SU-DHL-6 (cell line): ENCODE results near the gene RIPPLY3.
"Not testable (repeated sequence)": the region's sequence is repeated elsewhere in the genome, so short reads cannot be mapped to it uniquely, and the experiment has no call there.

Source experiments
- H2AFZ ChIP-seq: fragments of 200-600 bp; sonication (generic); 2 replicates; pipeline ENCODE4 v1.6.1; 2014; ENCODE audit warnings: low read depth, mild to moderate bottlenecking, moderate library complexity, mixed read lengths, antibody characterized with exemption, low read length; ENCODE audit not compliant: severe bottlenecking
- H3F3A ChIP-seq: fragments of 200-600 bp; shearing (Covaris generic); 2 replicates; pipeline ENCODE4 v1.6.0; 2016; ENCODE audit warnings: antibody characterized with exemption, mild to moderate bottlenecking; ENCODE audit not compliant: insufficient read depth
- H3K27ac ChIP-seq: fragments of 200-600 bp; sonication (generic); 2 replicates; pipeline ENCODE4 v1.5.1; 2016; ENCODE audit warnings: low read depth, mild to moderate bottlenecking, low read length, moderate library complexity, mixed read lengths
- H3K27me3 ChIP-seq: fragments of 200-600 bp; sonication (generic), shearing (Covaris generic); 2 replicates; pipeline ENCODE4 v1.6.0; 2014; ENCODE audit warnings: mild to moderate bottlenecking, low read length
- H3K36me3 ChIP-seq: fragments of 200-600 bp; sonication (generic); 2 replicates; pipeline ENCODE4 v1.6.1; 2014; ENCODE audit warnings: mild to moderate bottlenecking, low read length, mixed read lengths
- H3K4me2 ChIP-seq: fragments of 300-600, 200-600 bp; shearing (Covaris generic), sonication (generic); 2 replicates; pipeline ENCODE4 v1.6.0; 2014; ENCODE audit warnings: low read length, low read depth, mild to moderate bottlenecking; ENCODE audit not compliant: poor library complexity, severe bottlenecking
- H3K4me3 ChIP-seq: fragments of 200-600 bp; sonication (generic); 2 replicates; pipeline ENCODE4 v1.5.1; 2014; ENCODE audit warnings: antibody characterized with exemption, low read length, mild to moderate bottlenecking, mixed read lengths; ENCODE audit not compliant: insufficient read depth, poor library complexity, severe bottlenecking
- H3K79me2 ChIP-seq: fragments of 200-600 bp; sonication (generic); 2 replicates; pipeline ENCODE4 v1.6.1; 2014; ENCODE audit warnings: mild to moderate bottlenecking, low read length, moderate library complexity; ENCODE audit not compliant: insufficient read depth
- H3K9ac ChIP-seq: fragments of 200-600 bp; sonication (generic); 2 replicates; pipeline ENCODE4 v1.7.0; 2014; ENCODE audit warnings: mild to moderate bottlenecking, low read length
- H3K9me2 ChIP-seq: fragments of 200-600 bp; sonication (generic); replicated peaks from 2 replicates; pipeline ENCODE4 v1.6.1; 2014; ENCODE audit warnings: low read length; ENCODE audit not compliant: insufficient read depth
- H3K9me3 ChIP-seq: fragments of 200-600 bp; sonication (generic); 2 replicates; pipeline ENCODE4 v1.6.1; 2014; ENCODE audit warnings: low read length, mixed read lengths; ENCODE audit not compliant: insufficient read depth
- H4K20me1 ChIP-seq: fragments of 200-600 bp; sonication (generic); 2 replicates; pipeline ENCODE4 v1.6.1; 2014; ENCODE audit warnings: low read depth, mild to moderate bottlenecking, antibody characterized with exemption, low read length, moderate library complexity, mixed read lengths
- EZH2phosphoT487 ChIP-seq: fragments of 200-600 bp; sonication (generic), shearing (Covaris generic); conservative IDR thresholded peaks from 2 replicates; pipeline ENCODE4 v1.6.1; 2018; ENCODE audit warnings: mild to moderate bottlenecking, antibody characterized with exemption, low read length, moderate library complexity, mixed read lengths
- TF ChIP-seq, protein P1 (sequence below): fragments of 200-600 bp; sonication (generic); IDR thresholded peaks from one replicate; pipeline ENCODE4 v1.5.1; 2017; ENCODE audit warnings: antibody characterized with exemption, mild to moderate bottlenecking, low read length, moderate library complexity; ENCODE audit not compliant: insufficient read depth, poor library complexity, severe bottlenecking

Gene RIPPLY3

DNA sequence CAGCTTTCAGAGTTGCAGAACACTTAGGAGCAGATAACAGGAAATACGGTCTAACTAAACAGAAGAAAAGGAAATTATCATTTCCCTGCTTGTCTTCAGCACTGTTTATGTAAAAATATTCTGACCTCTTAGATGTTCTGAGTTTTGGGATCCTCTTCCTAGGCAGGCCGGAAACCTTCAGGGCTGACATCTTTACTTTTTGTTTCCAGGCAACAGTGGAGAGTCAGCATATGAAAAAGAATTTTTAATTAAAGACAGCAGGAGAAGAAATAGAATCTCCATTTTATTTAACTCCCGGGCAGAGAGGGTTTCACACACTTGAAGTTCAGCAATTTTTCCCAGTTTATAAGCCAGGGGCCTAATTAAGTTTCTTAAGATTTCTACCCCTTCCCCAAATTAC lies 5.1 kb upstream of the RIPPLY3 start:
- TF ChIP-seq EZH2phosphoT487: no peak
- TF ChIP-seq, protein P1, sequence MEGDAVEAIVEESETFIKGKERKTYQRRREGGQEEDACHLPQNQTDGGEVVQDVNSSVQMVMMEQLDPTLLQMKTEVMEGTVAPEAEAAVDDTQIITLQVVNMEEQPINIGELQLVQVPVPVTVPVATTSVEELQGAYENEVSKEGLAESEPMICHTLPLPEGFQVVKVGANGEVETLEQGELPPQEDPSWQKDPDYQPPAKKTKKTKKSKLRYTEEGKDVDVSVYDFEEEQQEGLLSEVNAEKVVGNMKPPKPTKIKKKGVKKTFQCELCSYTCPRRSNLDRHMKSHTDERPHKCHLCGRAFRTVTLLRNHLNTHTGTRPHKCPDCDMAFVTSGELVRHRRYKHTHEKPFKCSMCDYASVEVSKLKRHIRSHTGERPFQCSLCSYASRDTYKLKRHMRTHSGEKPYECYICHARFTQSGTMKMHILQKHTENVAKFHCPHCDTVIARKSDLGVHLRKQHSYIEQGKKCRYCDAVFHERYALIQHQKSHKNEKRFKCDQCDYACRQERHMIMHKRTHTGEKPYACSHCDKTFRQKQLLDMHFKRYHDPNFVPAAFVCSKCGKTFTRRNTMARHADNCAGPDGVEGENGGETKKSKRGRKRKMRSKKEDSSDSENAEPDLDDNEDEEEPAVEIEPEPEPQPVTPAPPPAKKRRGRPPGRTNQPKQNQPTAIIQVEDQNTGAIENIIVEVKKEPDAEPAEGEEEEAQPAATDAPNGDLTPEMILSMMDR: no peak
- Histone ChIP-seq H3F3A (no peaks in the 10 kb centered on the region), H3K27me3 (no peaks in the 10 kb centered on the region), H3K27ac (no peak overlapping the region), H3K9ac (no peak overlapping the region), H3K36me3 (no peaks in the 10 kb centered on the region), H3K4me2 (no peak overlapping the region), H2AFZ (no peak overlapping the region), H3K9me3 (no peaks in the 10 kb centered on the region), H3K9me2 (no peaks in the 10 kb centered on the region), H3K4me3 (no peak overlapping the region), H4K20me1 (no peaks in the 10 kb centered on the region), H3K79me2 (no peaks in the 10 kb centered on the region)

DNA sequence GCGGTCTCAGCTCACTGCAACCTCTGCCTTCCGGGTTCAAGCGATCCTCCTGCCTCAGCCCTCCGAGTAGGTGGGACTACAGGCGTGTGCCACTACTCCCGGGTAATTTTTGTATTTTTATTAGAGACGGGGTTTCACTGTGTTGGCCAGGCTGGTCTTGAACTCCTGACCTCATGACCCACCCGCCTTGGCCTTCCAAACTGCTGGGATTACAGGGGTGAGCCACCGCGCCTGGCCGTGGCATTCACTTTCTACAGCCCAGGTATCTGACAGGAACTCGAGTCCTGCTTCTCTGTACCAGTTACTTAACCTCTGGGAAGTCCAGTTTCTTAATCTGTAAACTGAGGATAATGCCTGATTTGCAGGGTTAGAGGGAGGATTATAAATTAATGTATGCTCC lies 3.7 kb upstream of the RIPPLY3 start:
- not testable (repeated sequence) for H3K79me2 ChIP-seq, H2AFZ ChIP-seq, H3K27me3 ChIP-seq, H3F3A ChIP-seq, H3K9ac ChIP-seq, H3K4me3 ChIP-seq, H3K9me3 ChIP-seq, H3K36me3 ChIP-seq, H4K20me1 ChIP-seq, H3K9me2 ChIP-seq, H3K27ac ChIP-seq, H3K4me2 ChIP-seq

DNA sequence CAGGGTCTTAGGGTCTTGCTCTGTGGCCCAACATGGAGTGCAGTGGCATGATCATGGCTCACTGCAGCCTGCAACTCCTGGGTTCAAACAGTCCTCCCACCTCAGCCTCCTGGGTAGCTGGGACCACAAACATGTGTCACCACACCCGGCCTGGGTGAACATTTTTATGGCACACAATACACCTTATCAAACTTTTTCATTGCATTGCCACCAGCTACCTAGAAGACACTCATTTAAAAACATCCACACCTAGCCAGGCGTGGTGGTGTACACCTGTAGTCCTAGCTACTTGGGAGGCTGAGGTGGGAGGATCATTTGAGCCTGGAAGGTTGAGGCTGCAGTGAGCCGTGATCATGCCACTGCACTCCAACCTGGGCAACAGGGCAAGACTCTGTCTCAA lies 2.6 kb upstream of the RIPPLY3 start:
- H3K9ac ChIP-seq, H2AFZ ChIP-seq, H3K27me3 ChIP-seq, H3F3A ChIP-seq, H3K4me2 ChIP-seq, H4K20me1 ChIP-seq, H3K27ac ChIP-seq, H3K36me3 ChIP-seq, H3K9me2 ChIP-seq, H3K9me3 ChIP-seq, H3K4me3 ChIP-seq, H3K79me2 ChIP-seq: not testable (repeated sequence)

DNA sequence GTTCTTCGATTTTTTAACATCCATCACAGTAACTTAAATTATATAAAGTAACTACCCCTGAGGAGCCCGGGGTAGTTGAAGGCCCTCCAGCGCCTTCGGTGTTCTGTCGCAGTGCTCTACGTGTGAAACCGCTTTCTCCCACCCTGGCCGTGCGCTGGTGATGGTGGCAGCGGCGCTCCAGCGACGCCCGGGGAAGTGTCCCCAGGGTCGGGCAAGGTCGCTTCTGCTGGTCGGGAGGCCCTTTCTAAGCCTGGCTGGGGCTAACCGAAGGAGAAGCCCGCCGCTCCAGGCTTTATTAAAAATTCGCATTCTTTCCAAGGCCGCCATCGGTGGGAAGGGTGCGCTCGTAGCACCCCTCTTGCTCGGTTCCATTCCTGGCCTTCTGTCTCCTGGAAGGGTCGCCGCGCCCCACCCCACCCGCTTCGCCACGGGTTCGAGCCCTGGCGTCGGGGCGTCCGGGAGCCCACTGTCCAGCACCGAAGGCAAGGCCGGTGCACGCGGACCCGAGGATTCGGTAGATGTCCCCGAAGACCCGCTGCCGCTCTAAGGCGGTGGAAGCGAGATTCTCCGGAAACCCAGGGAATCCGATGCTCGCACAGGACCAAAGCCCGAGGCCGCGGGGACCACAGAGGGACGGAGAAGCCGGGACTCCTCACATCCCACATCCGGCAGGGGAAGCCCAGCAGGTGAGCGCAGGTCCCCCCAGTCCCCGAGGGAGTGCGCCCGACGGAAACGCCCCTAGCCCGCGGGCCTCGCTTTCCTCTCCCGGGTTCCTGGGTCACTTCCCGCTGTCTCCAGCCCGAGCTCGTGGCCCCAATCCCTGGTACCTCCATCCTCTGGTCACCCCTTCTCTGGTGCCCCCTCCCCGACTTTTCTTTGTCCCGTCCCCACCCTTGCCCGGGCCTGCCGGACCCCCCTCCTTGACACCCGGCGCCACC lies 685 bp upstream of the RIPPLY3 start:
- no peaks in the 10 kb centered on the region for H3K9me2 ChIP-seq
- no peak overlapping the region for H3K9ac ChIP-seq
- no peak for TF ChIP-seq EZH2phosphoT487
- TF ChIP-seq, protein P1: no peak
- H3K27ac ChIP-seq: no peak overlapping the region
- no peak overlapping the region for H2AFZ ChIP-seq
- no peaks in the 10 kb centered on the region for H3K27me3 ChIP-seq
- no peaks in the 10 kb centered on the region for H3F3A ChIP-seq
- H3K79me2 ChIP-seq: no peaks in the 10 kb centered on the region
- no peak overlapping the region for H3K4me3 ChIP-seq
- no peak overlapping the region for H3K4me2 ChIP-seq
- H4K20me1 ChIP-seq: no peaks in the 10 kb centered on the region
- no peaks in the 10 kb centered on the region for H3K9me3 ChIP-seq
- H3K36me3 ChIP-seq: no peaks in the 10 kb centered on the region
